H1 (cell line): ENCODE results near the gene NECTIN1. TPM values are rescaled to one million over a fixed set of nuclear protein-coding genes. Genes with fewer than 3 reads are reported as not detected.

Source experiments
- CTCF ChIA-PET: fragments of 300-600 bp; sonication (Branson Sonifier 250); formaldehyde crosslinking; loops from one replicate; lab custom pipeline; 2021; ENCODE audit not compliant: partially characterized antibody; lab: Charles Lee
- POLR2A ChIA-PET: fragments of 300-600 bp; sonication (Branson Sonifier 250); formaldehyde crosslinking; loops from one replicate; lab custom pipeline; 2021; ENCODE audit warnings: inconsistent platforms; ENCODE audit not compliant: partially characterized antibody; lab: Charles Lee
- DNase-seq, 2 experiments: peaks; one replicate each; pipeline versions ENCODE4 v3.0.0 to v3.0.0-alpha.2; 2010 to 2022; ENCODE audit warnings: low spot score in 2 of 2, low read depth in 1 of 2, mixed read lengths in 1 of 2
- FAIRE-seq: peaks from 2 replicates; lab custom pipeline; 2011; peaks lifted over from hg19 to GRCh38; lab: Jason Lieb, UNC
- H2AFZ ChIP-seq: 2 replicates; pipeline ENCODE4 v1.8.1; 2012; ENCODE audit warnings: low read length, inconsistent platforms
- H2AK5ac ChIP-seq: 2 replicates; pipeline ENCODE4 v1.6.1; 2013; ENCODE audit warnings: low read depth, low read length
- H2BK120ac ChIP-seq: replicated peaks from 2 replicates; pipeline ENCODE3; 2013; ENCODE audit warnings: low read depth, low read length, inconsistent platforms
- H2BK12ac ChIP-seq: 2 replicates; pipeline ENCODE4 v1.6.1; 2013; ENCODE audit warnings: low read depth, low read length
- H2BK15ac ChIP-seq: 2 replicates; pipeline ENCODE4 v1.6.1; 2013; ENCODE audit warnings: low read length
- H2BK20ac ChIP-seq: 2 replicates; pipeline ENCODE4 v1.6.1; 2013; ENCODE audit warnings: low read length
- H2BK5ac ChIP-seq: 2 replicates; pipeline ENCODE4 v1.6.1; 2013; ENCODE audit warnings: low read depth, low read length
- H3K14ac ChIP-seq: 2 replicates; pipeline ENCODE4 v1.6.1; 2013; ENCODE audit warnings: inconsistent platforms; ENCODE audit not compliant: insufficient read length
- H3K18ac ChIP-seq: 2 replicates; pipeline ENCODE4 v1.6.1; 2013; ENCODE audit warnings: low read length; ENCODE audit errors: extremely low read depth
- H3K23ac ChIP-seq: 2 replicates; pipeline ENCODE4 v1.6.1; 2013; ENCODE audit warnings: inconsistent platforms; ENCODE audit not compliant: insufficient read length
- H3K23me2 ChIP-seq: 2 replicates; pipeline ENCODE4 v1.6.1; 2013; ENCODE audit warnings: low read depth, low read length
- H3K27ac ChIP-seq: 2 replicates; pipeline ENCODE4 v1.6.1; 2011; ENCODE audit warnings: low read depth, low read length, inconsistent platforms
- H3K27me3 ChIP-seq, 4 experiments: replicated peaks in 1 of 4; 1 replicate in 1 of 4; 2 replicates in 3 of 4; pipeline versions ENCODE4 v1.6.1 to v1.8.1; 2011 to 2013; ENCODE audit warnings: low read length in 3 of 4, mild to moderate bottlenecking in 3 of 4, inconsistent platforms in 2 of 4, mixed read lengths in 2 of 4, moderate library complexity in 1 of 4; ENCODE audit not compliant: control insufficient read depth in 3 of 4, insufficient read depth in 3 of 4; ENCODE audit errors: extremely low read depth in 1 of 4
- H3K36me3 ChIP-seq, 4 experiments: 2 replicates each; pipeline versions ENCODE4 v1.6.1 to v1.8.1; 2011 to 2013; ENCODE audit warnings: mild to moderate bottlenecking in 4 of 4, low read length in 3 of 4, moderate library complexity in 2 of 4, control low read depth in 1 of 4, inconsistent platforms in 1 of 4; ENCODE audit not compliant: insufficient read depth in 4 of 4, control insufficient read depth in 2 of 4
- H3K4ac ChIP-seq: replicated peaks from 2 replicates; pipeline ENCODE3; 2013; ENCODE audit warnings: low read length, low read depth, mixed read lengths, inconsistent platforms; ENCODE audit not compliant: insufficient read length
- H3K4me1 ChIP-seq, 4 experiments: replicated peaks in 1 of 4; 1 replicate in 1 of 4; 2 replicates in 3 of 4; pipeline versions ENCODE4 v1.6.1 to v1.8.1; 2011 to 2013; ENCODE audit warnings: low read length in 3 of 4, inconsistent platforms in 2 of 4, mixed read lengths in 1 of 4; ENCODE audit not compliant: insufficient read depth in 4 of 4, control insufficient read depth in 3 of 4
- H3K4me2 ChIP-seq, 2 experiments: 2 replicates each; pipeline versions ENCODE4 v1.6.1 to v1.8.1; 2011 to 2013; ENCODE audit warnings: low read depth in 2 of 2, low read length in 2 of 2, control low read depth in 1 of 2, inconsistent platforms in 1 of 2, mild to moderate bottlenecking in 1 of 2; ENCODE audit not compliant: insufficient read depth in 1 of 2
- H3K4me3 ChIP-seq, 4 experiments: fragments of 200-600, 300-600 bp in 1 of 4; sonication (generic), shearing (Covaris generic), sonication (Bioruptor Twin) in 1 of 4; 2 replicates each; pipeline versions ENCODE4 v1.5.1 to v1.8.1; 2011 to 2016; ENCODE audit warnings: low read length in 4 of 4, low read depth in 3 of 4, control low read depth in 2 of 4, inconsistent platforms in 2 of 4, mild to moderate bottlenecking in 2 of 4, mixed read lengths in 1 of 4, moderate library complexity in 1 of 4; ENCODE audit not compliant: insufficient read depth in 2 of 4; ENCODE audit errors: extremely low read depth in 1 of 4
- H3K56ac ChIP-seq: replicated peaks from 2 replicates; pipeline ENCODE3; 2013; ENCODE audit warnings: low read depth, mild to moderate bottlenecking, mixed read lengths, low read length, inconsistent platforms; ENCODE audit not compliant: insufficient read length
- H3K79me1 ChIP-seq: 2 replicates; pipeline ENCODE4 v1.6.1; 2013; ENCODE audit warnings: low read depth, low read length, control low read depth
- H3K79me2 ChIP-seq, 2 experiments: 2 replicates each; pipeline versions ENCODE4 v1.6.1 to v1.8.1; 2012 to 2013; ENCODE audit warnings: low read length in 2 of 2, mild to moderate bottlenecking in 2 of 2, inconsistent platforms in 1 of 2; ENCODE audit not compliant: insufficient read depth in 2 of 2, control insufficient read depth in 1 of 2
- H3K9ac ChIP-seq, 4 experiments: replicated peaks in 1 of 4; 1 replicate in 1 of 4; 2 replicates in 3 of 4; pipeline versions ENCODE4 v1.6.1 to v1.8.1; 2011 to 2013; ENCODE audit warnings: low read depth in 3 of 4, low read length in 3 of 4, control low read depth in 2 of 4, mild to moderate bottlenecking in 2 of 4, moderate library complexity in 2 of 4, inconsistent platforms in 1 of 4; ENCODE audit errors: extremely low read depth in 1 of 4
- H3K9me3 ChIP-seq, 2 experiments: 2 replicates each; pipeline versions ENCODE4 v1.6.1 to v1.8.1; 2012 to 2013; ENCODE audit warnings: mild to moderate bottlenecking in 2 of 2, moderate library complexity in 2 of 2, control low read depth in 1 of 2, inconsistent platforms in 1 of 2, low read depth in 1 of 2, low read length in 1 of 2, mixed read lengths in 1 of 2; ENCODE audit not compliant: insufficient read depth in 2 of 2
- H4K20me1 ChIP-seq, 2 experiments: replicated peaks in 1 of 2; 2 replicates each; pipeline versions ENCODE3 to v1.8.1; 2011 to 2013; ENCODE audit warnings: inconsistent platforms in 2 of 2, low read length in 2 of 2, mild to moderate bottlenecking in 1 of 2; ENCODE audit not compliant: insufficient read depth in 2 of 2, control insufficient read depth in 1 of 2
- H4K5ac ChIP-seq: 2 replicates; pipeline ENCODE4 v1.6.1; 2013; ENCODE audit warnings: low read length, low read depth, mixed read lengths, inconsistent platforms; ENCODE audit not compliant: insufficient read length
- H4K8ac ChIP-seq: 2 replicates; pipeline ENCODE4 v1.8.0; 2013; ENCODE audit warnings: mild to moderate bottlenecking, moderate library complexity, low read length, inconsistent platforms; ENCODE audit not compliant: insufficient read depth; ENCODE audit errors: extremely low read depth
- H4K91ac ChIP-seq: replicated peaks from 2 replicates; pipeline ENCODE3; 2013; ENCODE audit warnings: low read length, mixed read lengths, inconsistent platforms; ENCODE audit not compliant: insufficient read length
- CBX5 ChIP-seq: fragments of 300-800, 300-1000 bp; sonication (generic); IDR thresholded peaks from 2 replicates; pipeline ENCODE4 v1.7.1; 2016; ENCODE audit warnings: antibody characterized with exemption, low read length, low read depth
- EGR1 ChIP-seq: IDR thresholded peaks from 2 replicates; pipeline ENCODE4 v1.6.1; 2011; ENCODE audit warnings: low read depth, low read length, borderline replicate concordance
- GTF2F1 ChIP-seq: IDR thresholded peaks from 2 replicates; pipeline ENCODE4 v1.6.1; 2012; ENCODE audit warnings: low read depth, low read length, improper control_type of control experiment, borderline replicate concordance
- KDM1A ChIP-seq: fragments of 200-600, 300-600 bp; sonication (generic); IDR thresholded peaks from 2 replicates; pipeline ENCODE4 v1.7.1; 2016; ENCODE audit warnings: mild to moderate bottlenecking, low read length, borderline replicate concordance
- WGBS, 2 experiments: shearing (Covaris generic) in 1 of 2; methylation state at CpG; one replicate each; pipeline versions ENCODE4 v1.1.6 to v1.1.7; 2013 to 2015; ENCODE audit warnings: low lambda C conversion rate in 2 of 2, mixed read lengths in 2 of 2, inconsistent platforms in 1 of 2, low coverage in 1 of 2, missing lambda C conversion rate in 1 of 2; ENCODE audit not compliant: insufficient replicate concordance in 2 of 2, insufficient coverage in 1 of 2, insufficient read length in 1 of 2; ENCODE audit errors: extremely low coverage in 1 of 2, missing lambda C conversion rate in 1 of 2; 5-methylcytosine and 5-hydroxymethylcytosine counted together
- polyA plus RNA-seq, 7 experiments: library from polyadenylated mRNA; depleted of rRNA in 3 of 7; stranded (reverse) in 5 of 7; unstranded in 2 of 7; fragments of >200 nt in 5 of 7; fragments of 200-250 nt in 2 of 7; gene quantifications; 1 replicate in 5 of 7; 2 replicates in 1 of 7; 4 replicates in 1 of 7; pipeline versions ENCODE4 v1.2.1 to v1.2.3, GENCODE V29; 2011 to 2013; ENCODE audit warnings: missing spikeins in 2 of 7, mixed read lengths in 2 of 7
- total RNA-seq: library from RNA; stranded (reverse); fragmentation: NEBNext Ultra II Directional; extraction: Animal tissue kit (Norgen Biotek cat#: 25700); gene quantifications from 2 replicates; pipeline ENCODE4 v1.2.1, GENCODE V29; 2021
- TF ChIP-seq, protein P1 (sequence below): IDR thresholded peaks from 2 replicates; pipeline ENCODE4 v1.6.1; 2012; ENCODE audit warnings: low read length, inconsistent platforms

NECTIN1 gene
- total and polyA plus RNA-seq, 2 of the 8 experiments (the other 6 are each of a cell fraction or from before 2014, with no cell fraction given): 43.2 to 97.7 TPM

GRCh38 chr11:119679346-119679745 is 49.7 kb downstream of the NECTIN1 start:
- H3K4ac ChIP-seq: no peak overlapping the region
- peaks cover 18% of the 10 kb centered on the region for H3K79me1 ChIP-seq
- no peak overlapping the region for H2BK120ac ChIP-seq
- no peak overlapping the region for H4K5ac ChIP-seq
- H3K14ac ChIP-seq: no peak overlapping the region
- no peak overlapping the region for H2AK5ac ChIP-seq
- no peak overlapping the region for H3K9ac ChIP-seq
- no peak overlapping the region for H2BK15ac ChIP-seq
- TF ChIP-seq CBX5 (no peak), KDM1A (no peak), GTF2F1 (no peak), EGR1 (no peak)
- TF ChIP-seq, protein P1, sequence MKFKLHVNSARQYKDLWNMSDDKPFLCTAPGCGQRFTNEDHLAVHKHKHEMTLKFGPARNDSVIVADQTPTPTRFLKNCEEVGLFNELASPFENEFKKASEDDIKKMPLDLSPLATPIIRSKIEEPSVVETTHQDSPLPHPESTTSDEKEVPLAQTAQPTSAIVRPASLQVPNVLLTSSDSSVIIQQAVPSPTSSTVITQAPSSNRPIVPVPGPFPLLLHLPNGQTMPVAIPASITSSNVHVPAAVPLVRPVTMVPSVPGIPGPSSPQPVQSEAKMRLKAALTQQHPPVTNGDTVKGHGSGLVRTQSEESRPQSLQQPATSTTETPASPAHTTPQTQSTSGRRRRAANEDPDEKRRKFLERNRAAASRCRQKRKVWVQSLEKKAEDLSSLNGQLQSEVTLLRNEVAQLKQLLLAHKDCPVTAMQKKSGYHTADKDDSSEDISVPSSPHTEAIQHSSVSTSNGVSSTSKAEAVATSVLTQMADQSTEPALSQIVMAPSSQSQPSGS: no peak
- DNase-seq (no peak), FAIRE-seq (no peak)
- H3K56ac ChIP-seq: no peak overlapping the region
- no peak overlapping the region for H2AFZ ChIP-seq
- CTCF ChIA-PET: interaction anchor here (0.9 to 9.6 kb wide), 8 partner anchors 14 to 203 kb away, joined by 3 to 55 read pairs (median 3); no protein-coding TSS in a partner anchor
- no peak overlapping the region for H3K4me3 ChIP-seq
- peaks cover 17 to 37% (median 33%) of the 10 kb centered on the region in 4 experiments for H3K36me3 ChIP-seq
- H3K4me1 ChIP-seq: peaks cover 0 to 5% (median 3%) of the 10 kb centered on the region in 4 experiments; a peak in 6 of 7 replicates
- H3K27me3 ChIP-seq: no peaks in the 10 kb centered on the region
- H4K91ac ChIP-seq: no peak overlapping the region
- peaks cover 10 to 14% of the 10 kb centered on the region in 2 experiments; a peak in 3 of 4 replicates for H3K9me3 ChIP-seq
- H3K4me2 ChIP-seq: no peak overlapping the region
- 97% methylated on average over 7 of the region's 7 CpGs; no CpG with 5 or more reads in 1 of the 2 experiments for WGBS, 2 experiments
- H3K27ac ChIP-seq: no peak overlapping the region
- POLR2A ChIA-PET: interaction anchor here (0.5 kb wide), 1 partner anchor 13 kb away, joined by 3 read pairs; no protein-coding TSS in a partner anchor
- H2BK12ac ChIP-seq: no peak overlapping the region
- H4K8ac ChIP-seq: no peak overlapping the region
- H3K23me2 ChIP-seq: no peaks in the 10 kb centered on the region
- no peak overlapping the region for H2BK5ac ChIP-seq
- H3K18ac ChIP-seq: no peak overlapping the region
- no peak overlapping the region for H3K23ac ChIP-seq
- H3K79me2 ChIP-seq: peaks cover 0 to 44% of the 10 kb centered on the region in 2 experiments; a peak in 2 of 4 replicates
- peaks cover 9 to 34% of the 10 kb centered on the region in 2 experiments for H4K20me1 ChIP-seq
- no peak overlapping the region for H2BK20ac ChIP-seq
